ENCODE results near the gene WFDC10A.
"Not testable (repeated sequence)": the region's sequence is repeated elsewhere in the genome, so short reads cannot be mapped to it uniquely, and the experiment has no call there.

Gene WFDC10A

DNA sequence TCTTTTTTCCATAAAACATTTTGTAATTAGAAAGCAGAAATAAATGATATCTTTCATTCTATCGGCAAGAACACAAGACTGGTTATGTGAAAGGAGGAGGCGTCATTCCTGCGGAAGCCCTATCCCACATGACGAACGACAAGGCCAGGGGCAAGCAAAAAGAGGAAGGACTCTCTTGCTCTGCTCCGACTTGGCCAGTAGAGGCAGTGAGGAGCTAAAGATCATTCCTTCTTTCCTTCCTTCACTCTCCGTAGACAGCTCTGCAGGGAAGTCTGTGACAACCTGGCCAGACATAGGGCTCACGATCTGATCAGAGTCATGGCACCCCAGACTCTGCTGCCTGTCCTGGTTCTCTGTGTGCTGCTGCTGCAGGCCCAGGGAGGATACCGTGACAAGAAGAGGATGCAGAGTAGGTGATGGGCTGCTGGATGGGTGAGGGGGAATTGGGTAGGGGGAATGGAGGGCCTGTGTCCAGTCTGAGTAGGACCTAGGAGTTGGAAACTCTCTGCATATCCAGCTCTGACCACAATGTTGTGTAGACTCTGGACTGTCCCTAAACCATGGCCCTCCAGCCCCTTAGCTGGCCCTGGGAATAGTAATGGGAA is at the start of gene WFDC10A:
TSS of gene WFDC10A (plus strand) at position 244 of the 605 bp plus-strand sequence. CDS start at position 319, 75 bp downstream.
- ATAC-seq (ENCODE audit: low read depth) (peak; percentile 87), DNase-seq (ENCODE audit: low spot score in 2 of 2) (peak; percentile 16 to 21)
- Mint-ChIP-seq H3K4me3 (no peak within 1 kb of the TSS), H3K36me3 (no peaks in the 10 kb centered on the region), H3K27ac (no peak within 1 kb of the TSS), H3K27me3 (peaks cover 9% of the 10 kb centered on the region), H3K9me3 (peaks cover 2% of the 10 kb centered on the region), H3K4me1 (peaks cover 4% of the 10 kb centered on the region)

- ATAC-seq (ENCODE audit: low read depth) (no peak), DNase-seq (ENCODE audit: low spot score in 2 of 2) (no peak)
- peaks cover 10% of the 10 kb centered on the region for H3K27me3 Mint-ChIP-seq
- H3K4me1 Mint-ChIP-seq, result no peaks in the 10 kb centered on the region
- no peak overlapping the region for H3K4me3 Mint-ChIP-seq
- no peaks in the 10 kb centered on the region for H3K9me3 Mint-ChIP-seq
- no peak overlapping the region for H3K27ac Mint-ChIP-seq
- H3K36me3 Mint-ChIP-seq, result no peaks in the 10 kb centered on the region
These were observed 47.8 kb upstream of the WFDC10A start for GRCh38 chr20:45581702-45582101.

DNA sequence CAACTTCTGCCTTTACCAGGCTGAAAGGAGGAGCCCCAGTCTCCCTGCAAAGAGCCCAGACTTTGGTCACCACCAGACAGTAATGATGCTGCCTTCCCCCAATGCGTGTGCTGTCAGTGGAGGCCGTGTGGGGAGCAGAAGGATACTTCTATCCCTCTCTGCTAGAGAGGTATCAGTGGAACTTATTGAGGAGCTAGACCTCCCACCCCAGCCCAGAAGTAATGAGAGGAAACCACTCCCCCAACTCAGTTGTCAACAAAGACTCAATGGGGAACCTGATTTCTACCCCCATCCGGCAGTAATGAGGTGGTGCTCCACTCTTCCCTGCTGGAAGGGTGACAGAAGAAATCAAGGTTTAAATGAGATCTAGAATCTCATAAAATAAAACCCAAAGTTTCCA is 46.0 kb upstream of the WFDC10A start:
- Mint-ChIP-seq H3K27ac (no peak overlapping the region), H3K9me3 (no peaks in the 10 kb centered on the region), H3K4me1 (no peaks in the 10 kb centered on the region), H3K27me3 (peaks cover 10% of the 10 kb centered on the region), H3K36me3 (no peaks in the 10 kb centered on the region), H3K4me3 (no peak overlapping the region)
- DNase-seq (ENCODE audit: low spot score in 2 of 2) (no peak), ATAC-seq (ENCODE audit: low read depth) (no peak)

GRCh38 chr20:45584294-45584693 is 45.2 kb upstream of the WFDC10A start:
- H3K27me3 Mint-ChIP-seq; H3K4me3 Mint-ChIP-seq; H3K36me3 Mint-ChIP-seq; H3K27ac Mint-ChIP-seq; ATAC-seq (ENCODE audit: low read depth); H3K9me3 Mint-ChIP-seq; H3K4me1 Mint-ChIP-seq; DNase-seq (ENCODE audit: low spot score in 2 of 2): not testable (repeated sequence)

DNA sequence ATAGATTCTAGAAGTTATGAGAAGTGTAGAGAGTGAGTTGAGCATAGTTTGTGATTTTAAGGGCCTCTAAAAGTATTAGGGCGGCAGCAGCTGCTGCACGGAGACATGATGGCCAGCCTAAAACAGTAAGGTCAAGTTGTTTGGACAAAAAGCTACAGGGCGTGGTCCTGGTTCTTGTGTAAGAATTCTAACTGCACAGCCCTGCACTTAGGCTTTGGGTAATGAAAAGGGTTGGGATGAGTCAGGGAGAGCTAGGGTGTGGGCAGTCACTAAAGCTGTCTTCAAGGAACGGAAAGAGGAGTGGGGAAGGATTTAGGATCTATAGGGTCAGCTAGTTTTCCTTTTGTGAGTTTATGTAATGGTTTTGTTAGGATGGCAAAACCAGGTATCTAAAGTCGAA is 43.6 kb upstream of the WFDC10A start:
- not testable (repeated sequence) for H3K36me3 Mint-ChIP-seq; H3K4me1 Mint-ChIP-seq; H3K27me3 Mint-ChIP-seq; H3K4me3 Mint-ChIP-seq; ATAC-seq (ENCODE audit: low read depth); H3K9me3 Mint-ChIP-seq; H3K27ac Mint-ChIP-seq; DNase-seq (ENCODE audit: low spot score in 2 of 2)

DNA sequence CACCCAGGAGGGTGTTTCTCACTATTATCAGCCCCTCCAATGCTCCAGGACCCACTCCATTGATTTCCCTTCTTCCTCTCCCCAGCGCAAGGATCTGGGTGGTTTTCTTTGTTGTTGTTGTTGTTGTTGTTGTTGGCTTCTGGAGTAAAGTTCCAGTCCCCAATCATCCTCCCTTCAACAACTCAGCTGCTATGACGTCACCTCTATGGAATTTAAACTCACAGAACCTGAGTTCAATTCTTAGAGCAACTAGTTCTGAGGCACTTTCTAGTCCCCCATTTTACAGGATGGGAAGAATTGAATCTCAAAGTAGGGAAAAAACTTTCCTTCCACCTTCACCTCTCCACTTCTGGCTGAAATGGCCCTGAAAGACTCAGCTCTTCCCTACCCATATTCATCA is 40.7 kb upstream of the WFDC10A start:
- DNase-seq (ENCODE audit: low spot score in 2 of 2) (no peak), ATAC-seq (ENCODE audit: low read depth) (no peak)
- Mint-ChIP-seq H3K27ac (no peak overlapping the region), H3K36me3 (peaks cover 3% of the 10 kb centered on the region), H3K9me3 (peaks cover 3% of the 10 kb centered on the region), H3K27me3 (peaks cover 4% of the 10 kb centered on the region), H3K4me1 (peaks cover 2% of the 10 kb centered on the region), H3K4me3 (no peak overlapping the region)

GRCh38 chr20:45589725-45590124 is 39.8 kb upstream of the WFDC10A start:
- ATAC-seq (ENCODE audit: low read depth), result no peak
- DNase-seq (ENCODE audit: low spot score in 2 of 2), result no peak

DNA sequence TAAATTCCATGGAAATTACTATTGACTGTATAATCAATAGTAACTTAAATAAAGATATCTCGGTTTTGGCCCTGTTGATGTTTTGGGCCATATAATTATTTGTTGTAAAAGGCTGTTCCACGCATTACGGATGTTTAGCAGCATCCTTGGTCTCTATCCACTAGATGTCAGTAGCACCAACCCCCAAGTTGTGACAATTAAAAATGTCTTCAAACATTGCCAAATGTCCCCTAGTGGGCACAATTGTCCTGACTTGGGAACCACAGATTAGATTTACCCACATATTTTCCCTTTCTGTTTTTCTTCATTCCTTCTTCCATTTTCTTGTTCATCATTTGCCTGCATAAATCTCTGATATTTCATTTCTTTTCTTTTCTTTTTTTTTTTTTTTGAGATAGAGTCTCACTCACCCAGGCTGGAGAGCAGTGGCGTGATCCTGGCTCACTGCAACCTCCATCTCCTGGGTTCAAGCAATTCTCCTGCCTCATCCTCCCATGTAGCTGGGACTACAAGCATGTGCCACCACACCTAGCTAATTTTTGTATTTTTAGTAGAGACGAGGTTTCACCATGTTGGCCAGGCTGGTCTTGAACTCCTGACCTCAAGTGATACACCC is 36.9 kb upstream of the WFDC10A start:
- Mint-ChIP-seq H3K36me3 (peaks cover 3% of the 10 kb centered on the region), H3K4me3 (no peak overlapping the region), H3K27ac (no peak overlapping the region), H3K27me3 (peaks cover 9% of the 10 kb centered on the region), H3K9me3 (peaks cover 3% of the 10 kb centered on the region), H3K4me1 (peaks cover 2% of the 10 kb centered on the region)
- DNase-seq (ENCODE audit: low spot score in 2 of 2) (peak in 1 of 2 donors; percentile 37), ATAC-seq (ENCODE audit: low read depth) (peak; percentile 78)

More at GRCh38 chr20:45589725-45590124, 39.8 kb upstream of the WFDC10A start:
- Mint-ChIP-seq H3K9me3 (peaks cover 3% of the 10 kb centered on the region), H3K27me3 (peaks cover 6% of the 10 kb centered on the region), H3K4me1 (peaks cover 2% of the 10 kb centered on the region), H3K27ac (no peak overlapping the region), H3K36me3 (peaks cover 3% of the 10 kb centered on the region), H3K4me3 (no peak overlapping the region)

DNA sequence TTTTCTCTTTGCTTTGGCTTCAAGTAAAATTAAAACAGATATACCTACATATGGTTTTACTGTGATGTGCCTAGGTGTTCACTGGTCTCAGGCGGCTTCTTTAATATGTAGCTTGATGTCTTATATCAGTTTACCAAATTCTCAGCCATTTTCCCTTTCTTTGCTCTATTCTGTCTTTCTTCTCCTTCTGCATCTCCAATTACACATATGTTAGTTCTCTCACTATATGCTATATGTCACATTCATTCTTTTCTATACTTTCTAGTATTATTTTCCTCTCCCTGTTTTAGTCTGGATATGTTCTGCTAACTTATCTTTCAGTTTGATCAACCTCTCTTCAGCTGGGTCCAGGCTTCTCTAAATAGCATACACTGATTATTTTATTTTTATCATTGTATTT is 36.0 kb upstream of the WFDC10A start:
- no peak for DNase-seq (ENCODE audit: low spot score in 2 of 2)
- no peak for ATAC-seq (ENCODE audit: low read depth)
- peaks cover 2% of the 10 kb centered on the region for H3K4me1 Mint-ChIP-seq
- peaks cover 12% of the 10 kb centered on the region for H3K27me3 Mint-ChIP-seq
- H3K27ac Mint-ChIP-seq, result no peak overlapping the region
- peaks cover 3% of the 10 kb centered on the region for H3K36me3 Mint-ChIP-seq
- H3K4me3 Mint-ChIP-seq, result no peak overlapping the region
- peaks cover 3% of the 10 kb centered on the region for H3K9me3 Mint-ChIP-seq

GRCh38 chr20:45595235-45595634 is 34.3 kb upstream of the WFDC10A start:
- H3K36me3 Mint-ChIP-seq, result peaks cover 3% of the 10 kb centered on the region
- H3K27me3 Mint-ChIP-seq, result peaks cover 17% of the 10 kb centered on the region
- H3K4me1 Mint-ChIP-seq, result peaks cover 2% of the 10 kb centered on the region
- H3K4me3 Mint-ChIP-seq, result no peak overlapping the region
- H3K27ac Mint-ChIP-seq, result no peak overlapping the region
- peaks cover 3% of the 10 kb centered on the region for H3K9me3 Mint-ChIP-seq
- DNase-seq (ENCODE audit: low spot score in 2 of 2) (no peak), ATAC-seq (ENCODE audit: low read depth) (no peak)

DNA sequence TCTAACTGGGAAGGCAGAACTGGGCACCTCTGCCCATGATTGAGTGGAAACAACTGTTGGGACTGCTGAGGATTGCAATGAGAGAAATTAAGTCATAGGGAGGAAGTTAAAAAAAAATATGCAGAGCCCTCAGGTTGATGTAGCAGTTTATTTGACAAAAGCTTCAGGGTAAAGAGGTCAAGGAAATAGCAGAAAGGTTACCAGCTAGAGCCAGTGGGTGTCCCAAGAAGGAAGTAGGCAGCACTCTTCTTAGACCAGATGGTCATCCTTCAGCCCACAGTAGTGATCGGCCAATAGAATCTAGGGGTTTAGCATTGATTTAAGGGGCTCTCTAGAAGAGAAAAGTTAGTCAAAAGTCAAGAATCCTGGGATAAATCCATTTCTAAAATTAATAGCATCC is 21.7 kb upstream of the WFDC10A start:
- H3K4me3 Mint-ChIP-seq, result no peak overlapping the region
- no peak for ATAC-seq (ENCODE audit: low read depth)
- H3K9me3 Mint-ChIP-seq, result peaks cover 5% of the 10 kb centered on the region
- peaks cover 4% of the 10 kb centered on the region for H3K36me3 Mint-ChIP-seq
- DNase-seq (ENCODE audit: low spot score in 2 of 2), result no peak
- no peaks in the 10 kb centered on the region for H3K4me1 Mint-ChIP-seq
- no peak overlapping the region for H3K27ac Mint-ChIP-seq
- peaks cover 16% of the 10 kb centered on the region for H3K27me3 Mint-ChIP-seq

DNA sequence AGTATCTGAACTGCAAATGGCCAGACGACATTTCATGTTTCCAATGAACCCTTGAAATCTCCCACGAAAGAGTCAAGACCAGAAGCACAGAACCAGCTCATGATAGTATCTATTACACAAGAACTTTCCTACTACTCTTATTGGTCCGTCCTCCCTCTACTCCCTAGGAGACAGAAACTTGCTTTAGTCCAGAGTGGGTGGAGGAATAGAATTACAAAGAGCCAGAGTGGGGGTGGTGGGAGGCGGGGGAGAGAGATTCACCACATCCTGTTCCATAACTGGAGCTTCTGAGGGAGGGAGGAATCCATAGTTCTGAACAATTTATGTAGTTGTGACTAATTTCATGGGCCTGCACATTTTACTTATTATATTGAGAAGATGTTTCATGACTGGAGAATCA is 18.5 kb upstream of the WFDC10A start:
- peaks cover 2% of the 10 kb centered on the region for H3K36me3 Mint-ChIP-seq
- peaks cover 20% of the 10 kb centered on the region for H3K27me3 Mint-ChIP-seq
- no peak overlapping the region for H3K27ac Mint-ChIP-seq
- H3K4me1 Mint-ChIP-seq, result no peaks in the 10 kb centered on the region
- H3K4me3 Mint-ChIP-seq, result no peak overlapping the region
- no peak for DNase-seq (ENCODE audit: low spot score in 2 of 2)
- no peak for ATAC-seq (ENCODE audit: low read depth)
- peaks cover 3% of the 10 kb centered on the region for H3K9me3 Mint-ChIP-seq

GRCh38 chr20:45612314-45612713 is 17.2 kb upstream of the WFDC10A start:
- Mint-ChIP-seq H3K4me3 (no peak overlapping the region), H3K36me3 (peaks cover 2% of the 10 kb centered on the region), H3K9me3 (peaks cover 2% of the 10 kb centered on the region), H3K4me1 (no peaks in the 10 kb centered on the region), H3K27me3 (peaks cover 21% of the 10 kb centered on the region), H3K27ac (no peak overlapping the region)
- no peak for ATAC-seq (ENCODE audit: low read depth)
- DNase-seq (ENCODE audit: low spot score in 2 of 2), result no peak

DNA sequence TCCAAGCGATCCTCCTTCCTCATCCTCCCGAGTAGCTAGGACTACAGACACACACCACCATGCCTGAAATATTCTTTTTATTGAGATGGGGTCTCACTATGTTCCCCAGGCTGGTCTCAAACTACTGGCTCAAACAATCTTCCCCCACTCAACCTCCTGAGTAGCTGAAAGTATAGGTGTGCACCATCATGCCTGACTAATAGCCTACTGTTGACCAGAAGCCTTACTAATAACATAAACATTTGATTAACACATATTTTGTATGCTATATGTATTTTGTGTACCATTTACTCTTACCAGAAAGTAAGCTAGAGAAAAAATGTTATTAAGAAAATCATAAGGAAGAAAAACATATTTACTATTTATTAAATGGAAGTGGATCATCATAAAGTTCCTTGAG is 11.9 kb upstream of the WFDC10A start:
- no peak overlapping the region for H3K4me3 Mint-ChIP-seq
- ATAC-seq (ENCODE audit: low read depth), result no peak
- peaks cover 6% of the 10 kb centered on the region for H3K27me3 Mint-ChIP-seq
- no peak for DNase-seq (ENCODE audit: low spot score in 2 of 2)
- H3K27ac Mint-ChIP-seq, result no peak overlapping the region
- peaks cover 1% of the 10 kb centered on the region for H3K36me3 Mint-ChIP-seq
- peaks cover 3% of the 10 kb centered on the region for H3K9me3 Mint-ChIP-seq
- H3K4me1 Mint-ChIP-seq, result no peaks in the 10 kb centered on the region

DNA sequence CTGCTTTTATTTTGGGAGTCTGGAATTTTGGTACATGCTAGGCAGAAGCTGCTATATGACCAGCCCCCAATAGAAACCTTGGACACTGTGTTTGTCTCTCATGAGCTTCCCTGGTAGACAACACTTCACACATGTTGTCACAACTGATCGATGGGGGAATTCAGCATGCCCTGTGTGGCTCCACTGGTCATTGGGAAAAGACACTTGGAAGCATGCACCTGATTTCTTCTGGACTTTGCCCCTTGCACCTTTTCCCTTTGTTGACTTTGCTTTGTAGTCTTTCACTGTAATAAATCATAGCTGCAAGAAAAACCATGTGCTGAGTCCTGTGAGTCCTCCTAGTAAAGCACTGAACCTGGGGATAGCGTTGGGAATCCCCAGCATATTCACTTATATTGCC is 7.9 kb upstream of the WFDC10A start:
- H3K4me3 Mint-ChIP-seq, result no peak overlapping the region
- H3K36me3 Mint-ChIP-seq, result peaks cover 1% of the 10 kb centered on the region
- ATAC-seq (ENCODE audit: low read depth) (no peak), DNase-seq (ENCODE audit: low spot score in 2 of 2) (no peak)
- H3K4me1 Mint-ChIP-seq, result no peaks in the 10 kb centered on the region
- no peak overlapping the region for H3K27ac Mint-ChIP-seq
- H3K27me3 Mint-ChIP-seq, result peaks cover 4% of the 10 kb centered on the region
- H3K9me3 Mint-ChIP-seq, result peaks cover 5% of the 10 kb centered on the region
